Mucosa of descending colon (tissue), 3 donors: ENCODE measurements around the gene LIF. TPM values are rescaled to one million over a fixed set of nuclear protein-coding genes. Genes with fewer than 3 reads are reported as not detected.

Source experiments
- ATAC-seq: fragments of 200-7000 bp; cut with Tn5 transposase; one replicate; pipeline ENCODE4 v1.9.1; 2020; ENCODE audit warnings: mild to moderate bottlenecking, moderate library complexity
- DNase-seq, 3 donors: peaks; one replicate each; pipeline ENCODE4 v3.0.0-alpha.2; 2020
- H3K36me3 ChIP-seq: fragments of 200-600 bp; one replicate; pipeline ENCODE4 v1.8.0; 2021; ENCODE audit warnings: low read depth, mild to moderate bottlenecking
- H3K4me1 ChIP-seq: fragments of 200-600 bp; one replicate; pipeline ENCODE4 v1.8.0; 2021; ENCODE audit warnings: low read depth, mild to moderate bottlenecking
- H3K4me3 ChIP-seq: fragments of 200-600 bp; one replicate; pipeline ENCODE4 v1.8.0; 2021; ENCODE audit warnings: mild to moderate bottlenecking
- H3K9me3 ChIP-seq: fragments of 200-600 bp; one replicate; pipeline ENCODE4 v1.8.0; 2021; ENCODE audit warnings: mild to moderate bottlenecking
- CTCF ChIP-seq: fragments of 200-600 bp; IDR thresholded peaks from one replicate; pipeline ENCODE4 v1.8.0; 2022; ENCODE audit warnings: antibody characterized with exemption, mild to moderate bottlenecking
- intact Hi-C, 2 donors: fragments of 100-400 bp; cut with DNase I in 1 of 2; cut with micrococcal nuclease in 1 of 2; formaldehyde crosslinking; loops; one replicate each; pipeline versions ENCODE4 v1.11.0 to v1.11.1; 2022; cut with DNase I, micrococcal nuclease
- total RNA-seq, 3 donors: library from RNA; stranded (reverse); fragmentation: NEBNext Ultra II Directional in 2 of 3; extraction: Animal tissue kit (Norgen Biotek cat#: 25700) in 2 of 3; gene quantifications; one replicate each; pipeline versions ENCODE4 v1.2.1 to v1.2.4, GENCODE V29; 2021 to 2023
- donor health status: DM: no; HTN: no; CAD: no; lungs with moderate emphysema.
- donor health status: DM: no; HTN: no; CAD: no.
- donor health status: DM: no; HTN: yes; CAD: no.

The LIF gene
- total RNA-seq, 3 donors from 2014 or later = 9.1 to 10.0 (median 9.9) TPM

- no peaks in the 10 kb centered on the region for H3K9me3 ChIP-seq
- no peak for ATAC-seq
- intact Hi-C loops = no loop called here
- H3K4me3 ChIP-seq = no peak overlapping the region
- no peak for TF ChIP-seq CTCF
- no peaks in the 10 kb centered on the region for H3K36me3 ChIP-seq
- H3K4me1 ChIP-seq = no peaks in the 10 kb centered on the region
- no peak for DNase-seq
These were observed 23.3 kb downstream of the LIF start for GRCh38 chr22:30223303-30223702.

- Histone ChIP-seq H3K4me3 (no peak overlapping the region), H3K9me3 (no peaks in the 10 kb centered on the region), H3K4me1 (no peaks in the 10 kb centered on the region), H3K36me3 (no peaks in the 10 kb centered on the region)
- ATAC-seq (no peak), DNase-seq (no peak)
- TF ChIP-seq CTCF = no peak
- intact Hi-C loops = no loop called here
These were observed 24.2 kb downstream of the LIF start for GRCh38 chr22:30222321-30222720.

DNA sequence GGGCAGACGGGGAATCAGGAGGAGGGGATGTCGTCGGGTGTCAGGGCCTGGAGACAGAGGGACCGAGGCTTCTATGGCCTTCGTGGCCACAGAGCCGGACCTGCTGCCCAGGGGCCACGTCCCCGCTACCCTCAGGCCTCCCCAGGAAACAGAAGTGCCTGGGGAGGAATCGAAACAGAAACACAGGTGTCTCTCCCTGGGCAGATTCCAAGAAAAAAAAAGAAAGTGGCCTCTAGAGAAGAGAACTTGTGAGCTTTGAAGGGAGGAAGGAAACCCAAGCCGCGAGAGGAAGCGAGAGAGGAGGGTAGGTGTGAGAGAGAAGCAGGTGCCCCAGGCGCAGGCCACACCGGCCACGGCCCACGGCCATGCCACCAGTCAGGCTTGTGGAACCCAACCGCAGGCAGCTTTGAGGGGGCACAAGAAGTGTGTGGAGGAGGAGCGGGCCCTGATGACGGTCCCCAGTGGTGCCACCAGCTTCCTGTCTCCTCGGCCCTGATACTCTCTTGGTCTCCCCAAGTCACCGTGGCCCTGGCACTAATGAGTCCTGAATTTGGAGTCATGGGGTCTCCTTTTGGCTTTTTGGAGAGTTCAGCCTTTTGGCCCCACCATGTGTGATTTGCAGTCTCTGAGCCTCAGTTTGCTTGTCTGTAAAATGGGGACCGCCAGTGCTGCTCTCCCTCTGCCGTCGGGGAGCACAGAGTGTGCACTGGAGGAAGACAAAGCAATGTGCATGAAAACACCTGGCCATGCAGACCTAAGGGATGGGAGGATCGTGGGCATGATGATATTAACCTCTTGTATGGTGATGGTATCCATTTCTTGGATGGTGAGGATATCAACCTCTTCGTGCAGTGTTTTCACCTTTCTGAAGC is 25.2 kb downstream of the LIF start:
- intact Hi-C loops = no loop called here
- Histone ChIP-seq H3K9me3 (no peaks in the 10 kb centered on the region), H3K4me1 (no peaks in the 10 kb centered on the region), H3K4me3 (no peak overlapping the region), H3K36me3 (no peaks in the 10 kb centered on the region)
- ATAC-seq (peak; percentile 63), DNase-seq (peak in 2 of 3 donors; percentile 60 to 63)
- no peak for TF ChIP-seq CTCF

- Histone ChIP-seq H3K9me3 (no peaks in the 10 kb centered on the region), H3K4me3 (no peak overlapping the region), H3K36me3 (no peaks in the 10 kb centered on the region), H3K4me1 (no peaks in the 10 kb centered on the region)
- intact Hi-C loops = no loop called here
- peak in 1 of 3 donors; percentile 22 for DNase-seq
- no peak for TF ChIP-seq CTCF
- ATAC-seq = peak; percentile 6
These were observed 26.1 kb downstream of the LIF start for GRCh38 chr22:30220338-30221012.

DNA sequence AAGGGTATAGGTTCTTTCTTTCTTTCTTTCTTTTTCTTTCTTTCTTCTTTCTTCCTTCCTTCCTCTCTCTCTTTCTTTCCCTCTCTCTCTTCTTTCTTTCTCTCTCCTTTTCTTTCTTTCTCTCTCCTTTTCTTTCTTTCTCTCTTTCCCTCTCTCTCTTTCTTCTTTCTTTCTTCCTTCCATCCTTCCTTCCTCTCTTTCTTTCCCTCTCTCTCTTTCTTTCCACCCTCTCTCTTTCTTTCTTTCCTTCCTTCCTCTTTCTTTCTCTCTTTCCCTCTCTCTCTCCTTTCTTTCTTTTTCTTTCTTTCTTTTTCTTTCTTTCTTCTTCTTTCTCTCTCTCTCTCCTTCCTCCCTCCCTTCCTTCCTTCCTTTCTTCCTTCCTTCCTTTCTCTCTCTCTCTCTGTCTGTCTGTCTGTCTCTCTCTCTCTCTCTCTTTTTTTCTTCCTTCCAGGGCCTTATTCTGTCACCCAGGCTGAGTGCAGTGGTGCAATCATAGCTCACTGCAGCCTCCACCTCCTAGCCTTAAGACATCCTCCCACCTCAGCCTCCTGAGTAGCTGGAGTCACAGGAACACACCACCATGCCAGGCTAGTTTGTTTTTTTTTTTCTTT is 26.8 kb downstream of the LIF start:
- no peaks in the 10 kb centered on the region for H3K9me3 ChIP-seq
- intact Hi-C loops = no loop called here
- H3K4me3 ChIP-seq = no peak overlapping the region
- H3K36me3 ChIP-seq = no peaks in the 10 kb centered on the region
- ATAC-seq = no peak
- H3K4me1 ChIP-seq = no peaks in the 10 kb centered on the region
- TF ChIP-seq CTCF = no peak
- DNase-seq = no peak
